Measurements from ENCODE around the gene CHST10.
"Not testable (repeated sequence)": the region's sequence is repeated elsewhere in the genome, so short reads cannot be mapped to it uniquely, and the experiment has no call there.

CHST10 gene, protein sequence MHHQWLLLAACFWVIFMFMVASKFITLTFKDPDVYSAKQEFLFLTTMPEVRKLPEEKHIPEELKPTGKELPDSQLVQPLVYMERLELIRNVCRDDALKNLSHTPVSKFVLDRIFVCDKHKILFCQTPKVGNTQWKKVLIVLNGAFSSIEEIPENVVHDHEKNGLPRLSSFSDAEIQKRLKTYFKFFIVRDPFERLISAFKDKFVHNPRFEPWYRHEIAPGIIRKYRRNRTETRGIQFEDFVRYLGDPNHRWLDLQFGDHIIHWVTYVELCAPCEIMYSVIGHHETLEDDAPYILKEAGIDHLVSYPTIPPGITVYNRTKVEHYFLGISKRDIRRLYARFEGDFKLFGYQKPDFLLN

DNA sequence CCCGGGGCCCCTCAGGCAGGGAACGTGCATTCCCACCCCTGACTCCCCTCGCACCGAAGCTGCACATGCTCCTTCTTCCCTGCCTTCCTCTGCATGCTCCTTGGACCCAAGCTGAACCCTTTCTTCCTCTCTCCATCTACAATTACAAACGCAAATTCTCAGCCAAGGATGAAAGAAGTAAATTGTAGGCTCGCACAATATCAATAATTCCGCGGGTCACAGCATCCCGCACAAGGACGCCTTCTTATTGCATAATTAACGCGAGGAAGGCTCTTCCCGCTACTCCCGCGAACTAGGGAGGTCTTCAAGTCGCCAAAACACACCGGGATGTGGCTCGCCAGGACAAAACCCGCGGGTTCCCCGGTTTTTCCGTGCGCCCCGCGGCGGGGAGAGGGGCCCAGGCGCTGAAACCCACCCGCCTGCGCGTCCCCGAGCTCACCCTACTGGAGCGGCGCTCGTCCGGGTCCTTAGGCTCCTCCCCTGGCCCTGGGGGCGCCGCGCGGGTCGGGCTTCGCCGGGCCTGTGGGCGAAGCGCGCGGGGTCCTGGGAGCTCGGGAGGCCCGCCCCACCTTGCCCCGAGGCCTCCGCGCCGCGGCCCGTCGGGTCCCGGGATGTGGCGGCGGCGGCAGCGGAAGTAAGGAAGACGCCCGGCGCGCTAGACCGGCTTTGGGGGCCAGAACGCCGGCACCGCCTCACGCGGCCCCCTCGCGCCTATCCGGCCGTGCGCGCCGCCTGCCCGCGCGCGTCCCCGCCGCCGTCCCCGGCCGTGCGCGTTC, at the start of gene CHST10:
CHST10 (minus strand) TSS at position 734 of the 776 bp plus-strand sequence. CDS start 10,993 bp downstream, outside the sequence.
- ChIA-PET CTCF (interaction anchor here (1.8 to 2.1 kb wide), 2 partner anchors 36 to 154 kb away, joined by 6 to 8 read pairs; no protein-coding TSS in a partner anchor), POLR2A (interaction anchor here (0.7 to 1.6 kb wide), 8 partner anchors 9 to 154 kb away, joined by 3 to 6 read pairs (median 4); partner anchors contain the start of gene PDCL3)
- peak; percentile 77 for DNase-seq (ENCODE audit: extremely low spot score)
- TF ChIP-seq TARDBP (IDR thresholded peaks at IDR 0.05) (no peak), L3MBTL2 (conservative IDR thresholded peaks at IDR 0.05) (peak; percentile 94), NFRKB (IDR thresholded peaks at IDR 0.05) (no peak), FOXM1 (IDR thresholded peaks at IDR 0.05; ENCODE audit: borderline replicate concordance) (peak; percentile 69; the same call in 1 of the 2 replicates), LEF1 (IDR thresholded peaks at IDR 0.05; ENCODE audit: borderline replicate concordance) (peak; percentile 63; the same call in 1 of the 2 replicates)

- ChIA-PET CTCF (interaction anchor here (0.7 kb wide), 1 partner anchor 707 kb away, joined by 3 read pairs; no protein-coding TSS in a partner anchor), POLR2A (no interaction called here)
- DNase-seq (ENCODE audit: extremely low spot score) = no peak
- TF ChIP-seq LEF1 (IDR thresholded peaks at IDR 0.05; ENCODE audit: borderline replicate concordance) (no peak), FOXA1 (IDR thresholded peaks at IDR 0.05) (no peak), SUZ12 (IDR thresholded peaks at IDR 0.05) (no peak), CTBP1 (IDR thresholded peaks at IDR 0.05; ENCODE audit: borderline replicate concordance) (no peak)
Measured at GRCh38 chr2:100460904-100461530, 43.5 kb upstream of the CHST10 start.

- DNase-seq (ENCODE audit: extremely low spot score); CTCF ChIA-PET; POLR2A ChIA-PET: not testable (repeated sequence)
Measured at GRCh38 chr2:100456357-100456756, 38.9 kb upstream of the CHST10 start.

DNA sequence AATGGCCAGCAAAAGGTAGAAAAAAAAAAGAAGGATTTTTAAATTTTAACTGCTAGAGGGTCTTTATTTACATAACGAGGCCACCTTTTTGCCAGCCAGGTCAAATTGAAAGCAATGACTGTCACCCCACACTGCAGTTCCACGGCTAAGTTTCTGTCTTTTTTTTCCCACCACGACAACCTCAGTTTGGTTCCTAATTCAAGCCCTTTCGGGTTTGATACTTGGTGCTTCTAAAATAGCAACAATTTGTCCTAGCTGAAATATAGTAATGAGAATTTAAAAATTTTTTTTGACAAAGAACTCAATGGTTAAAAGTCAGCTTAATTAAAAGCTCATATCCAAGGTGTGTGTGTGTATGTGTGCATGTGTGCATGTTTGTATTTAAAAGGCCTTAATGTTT, 36.4 kb upstream of the CHST10 start:
- POLR2A ChIA-PET = no interaction called here
- DNase-seq (ENCODE audit: extremely low spot score) = no peak
- TF ChIP-seq NFRKB (IDR thresholded peaks at IDR 0.05) = no peak
- TF ChIP-seq L3MBTL2 (conservative IDR thresholded peaks at IDR 0.05) = no peak
- no peak for TF ChIP-seq FOXK2 (IDR thresholded peaks at IDR 0.05)
- TF ChIP-seq FOXM1 (IDR thresholded peaks at IDR 0.05; ENCODE audit: borderline replicate concordance) = no peak
- TF ChIP-seq CTBP1 (IDR thresholded peaks at IDR 0.05; ENCODE audit: borderline replicate concordance) = no peak
- TF ChIP-seq SUZ12 (IDR thresholded peaks at IDR 0.05) = no peak
- CTCF ChIA-PET = no interaction called here

- ChIA-PET POLR2A (no interaction called here), CTCF (no interaction called here)
- TF ChIP-seq L3MBTL2 (conservative IDR thresholded peaks at IDR 0.05) = no peak
- TF ChIP-seq BHLHE40 (IDR thresholded peaks at IDR 0.05; ENCODE audit: borderline replicate concordance) = no peak
- TF ChIP-seq FOXA1 (IDR thresholded peaks at IDR 0.05) = no peak
- no peak for TF ChIP-seq NFRKB (IDR thresholded peaks at IDR 0.05)
- TF ChIP-seq SP1 (IDR thresholded peaks at IDR 0.05) = no peak
- no peak for TF ChIP-seq ARNT (IDR thresholded peaks at IDR 0.05)
- TF ChIP-seq LEF1 (IDR thresholded peaks at IDR 0.05; ENCODE audit: borderline replicate concordance) = no peak
- TF ChIP-seq PKNOX1 (IDR thresholded peaks at IDR 0.05) = no peak
- no peak for TF ChIP-seq ZNF384 (IDR thresholded peaks at IDR 0.05)
- TF ChIP-seq SUZ12 (IDR thresholded peaks at IDR 0.05) = no peak
- no peak for TF ChIP-seq TARDBP (IDR thresholded peaks at IDR 0.05)
- no peak for TF ChIP-seq FOXK2 (IDR thresholded peaks at IDR 0.05)
- TF ChIP-seq CTBP1 (IDR thresholded peaks at IDR 0.05; ENCODE audit: borderline replicate concordance) = no peak
- TF ChIP-seq FOXM1 (IDR thresholded peaks at IDR 0.05; ENCODE audit: borderline replicate concordance) = no peak
- no peak for TF ChIP-seq HDGF (IDR thresholded peaks at IDR 0.05; ENCODE audit: borderline replicate concordance)
- TF ChIP-seq ELF4 (IDR thresholded peaks at IDR 0.05) = no peak
- DNase-seq (ENCODE audit: extremely low spot score) = no peak
Measured at GRCh38 chr2:100451734-100452133, 34.3 kb upstream of the CHST10 start.

DNA sequence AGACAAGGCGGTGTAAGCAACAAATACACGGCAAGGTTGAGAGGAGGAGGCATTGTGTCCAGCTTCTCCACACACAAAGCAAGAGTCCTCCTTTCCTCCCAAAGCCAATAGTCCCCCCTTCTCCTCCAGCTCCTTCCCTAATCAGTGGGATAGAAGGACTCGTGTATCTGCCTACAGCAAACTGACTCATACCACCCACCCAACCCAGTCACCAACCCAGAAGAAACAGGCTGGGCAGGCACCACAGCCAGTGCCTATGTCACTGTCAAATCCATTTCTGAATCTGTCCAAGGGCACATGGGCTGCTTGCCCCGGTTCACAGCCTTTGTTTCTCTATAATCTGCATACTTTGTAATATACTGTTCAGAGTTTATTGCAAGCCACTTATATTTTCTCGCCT, 33.6 kb upstream of the CHST10 start:
- DNase-seq (ENCODE audit: extremely low spot score) = no peak
- ChIA-PET POLR2A (no interaction called here), CTCF (no interaction called here)
- no peak for TF ChIP-seq PKNOX1 (IDR thresholded peaks at IDR 0.05)
- no peak for TF ChIP-seq HDGF (IDR thresholded peaks at IDR 0.05; ENCODE audit: borderline replicate concordance)
- TF ChIP-seq FOXA1 (IDR thresholded peaks at IDR 0.05) = no peak
- TF ChIP-seq TARDBP (IDR thresholded peaks at IDR 0.05) = no peak
- TF ChIP-seq NFRKB (IDR thresholded peaks at IDR 0.05) = no peak
- no peak for TF ChIP-seq SP1 (IDR thresholded peaks at IDR 0.05)
- TF ChIP-seq SUZ12 (IDR thresholded peaks at IDR 0.05) = no peak
- TF ChIP-seq LEF1 (IDR thresholded peaks at IDR 0.05; ENCODE audit: borderline replicate concordance) = no peak
- no peak for TF ChIP-seq ZNF384 (IDR thresholded peaks at IDR 0.05)
- no peak for TF ChIP-seq L3MBTL2 (conservative IDR thresholded peaks at IDR 0.05)
- TF ChIP-seq FOXK2 (IDR thresholded peaks at IDR 0.05) = no peak
- TF ChIP-seq BHLHE40 (IDR thresholded peaks at IDR 0.05; ENCODE audit: borderline replicate concordance) = no peak

Data from HEK293T (cell line).